Measurements from ENCODE around the gene ULK2.

- TF ChIP-seq TAF1 (IDR thresholded peaks at IDR 0.05; ENCODE audit: borderline replicate concordance, low read depth, low read length) (no peak), RAD21 (IDR thresholded peaks at IDR 0.05; ENCODE audit: insufficient read depth, low read depth, low read length) (no peak), YBX1 (IDR thresholded peaks at IDR 0.05) (no peak), NR2C2 (IDR thresholded peaks at IDR 0.05; ENCODE audit: borderline replicate concordance, control insufficient read depth, insufficient read length, low read depth) (no peak), EZH2 (IDR thresholded peaks at IDR 0.05; ENCODE audit: borderline replicate concordance, control insufficient read depth, low read depth, low read length) (no peak), PBX3 (IDR thresholded peaks at IDR 0.05; ENCODE audit: insufficient replicate concordance, low read depth, low read length) (no peak)
Observed at GRCh38 chr17:19748807-19749193, 118.9 kb downstream of the ULK2 start.
